Hepatocyte (in vitro differentiated cells): ENCODE data around the gene CAPN13.

Source experiments
- EZH2 ChIP-seq: fragments of 200-600 bp; sonication (generic); IDR thresholded peaks from 2 replicates; pipeline ENCODE4 v1.6.1; 2016; ENCODE audit warnings: antibody characterized with exemption, mild to moderate bottlenecking, borderline replicate concordance
- TF ChIP-seq, protein P1 (sequence below): fragments of 200-600 bp; sonication (generic); IDR thresholded peaks from 2 replicates; pipeline ENCODE4 v1.5.1; 2016; ENCODE audit warnings: antibody characterized with exemption, mild to moderate bottlenecking; ENCODE audit not compliant: poor library complexity

DNA sequence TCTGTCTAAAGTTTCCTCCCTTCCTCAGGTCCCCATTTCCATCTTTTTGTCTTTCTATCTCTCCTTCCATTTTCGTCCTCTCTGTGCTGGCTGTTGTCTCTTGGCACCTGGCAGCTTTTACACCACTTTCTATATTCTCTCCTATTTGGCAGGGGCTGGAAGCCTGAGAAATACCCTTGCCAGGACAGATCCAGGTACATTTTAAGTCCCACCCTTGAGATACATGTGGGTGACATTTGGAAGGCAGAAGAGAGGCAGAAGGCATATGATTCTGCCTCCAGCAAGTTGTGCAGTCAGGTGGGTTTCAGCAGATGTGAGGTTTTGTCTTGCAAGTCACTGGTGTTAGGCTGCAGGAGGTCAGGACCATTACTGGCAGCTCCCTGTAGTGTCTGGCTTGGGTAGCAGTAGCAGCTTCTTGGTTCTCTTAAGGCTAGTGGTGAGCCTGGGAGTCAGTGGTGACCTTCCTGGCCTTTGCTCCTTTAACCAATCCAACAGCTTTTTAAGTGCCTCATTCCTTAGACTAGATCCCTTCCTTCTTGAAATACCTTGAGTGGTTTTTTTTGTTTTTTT lies 90.1 kb downstream of the CAPN13 start:
- TF ChIP-seq, protein P1, sequence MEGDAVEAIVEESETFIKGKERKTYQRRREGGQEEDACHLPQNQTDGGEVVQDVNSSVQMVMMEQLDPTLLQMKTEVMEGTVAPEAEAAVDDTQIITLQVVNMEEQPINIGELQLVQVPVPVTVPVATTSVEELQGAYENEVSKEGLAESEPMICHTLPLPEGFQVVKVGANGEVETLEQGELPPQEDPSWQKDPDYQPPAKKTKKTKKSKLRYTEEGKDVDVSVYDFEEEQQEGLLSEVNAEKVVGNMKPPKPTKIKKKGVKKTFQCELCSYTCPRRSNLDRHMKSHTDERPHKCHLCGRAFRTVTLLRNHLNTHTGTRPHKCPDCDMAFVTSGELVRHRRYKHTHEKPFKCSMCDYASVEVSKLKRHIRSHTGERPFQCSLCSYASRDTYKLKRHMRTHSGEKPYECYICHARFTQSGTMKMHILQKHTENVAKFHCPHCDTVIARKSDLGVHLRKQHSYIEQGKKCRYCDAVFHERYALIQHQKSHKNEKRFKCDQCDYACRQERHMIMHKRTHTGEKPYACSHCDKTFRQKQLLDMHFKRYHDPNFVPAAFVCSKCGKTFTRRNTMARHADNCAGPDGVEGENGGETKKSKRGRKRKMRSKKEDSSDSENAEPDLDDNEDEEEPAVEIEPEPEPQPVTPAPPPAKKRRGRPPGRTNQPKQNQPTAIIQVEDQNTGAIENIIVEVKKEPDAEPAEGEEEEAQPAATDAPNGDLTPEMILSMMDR = no peak
- no peak for TF ChIP-seq EZH2
